GM21529 (cell line): ENCODE data around the gene SURF1.
A peak's percentile ranks its signal among the peaks of the same experiment; 100 is the strongest.
"Not testable (repeated sequence)": the region's sequence is repeated elsewhere in the genome, so short reads cannot be mapped to it uniquely, and the experiment has no call there.

ENCODE experiments used
- ATAC-seq: cut with Tn5 transposase; IDR thresholded peaks from one replicate; pipeline ENCODE4 v1.9.1; 2021; ENCODE audit not compliant: unreplicated experiment

The SURF1 gene

DNA sequence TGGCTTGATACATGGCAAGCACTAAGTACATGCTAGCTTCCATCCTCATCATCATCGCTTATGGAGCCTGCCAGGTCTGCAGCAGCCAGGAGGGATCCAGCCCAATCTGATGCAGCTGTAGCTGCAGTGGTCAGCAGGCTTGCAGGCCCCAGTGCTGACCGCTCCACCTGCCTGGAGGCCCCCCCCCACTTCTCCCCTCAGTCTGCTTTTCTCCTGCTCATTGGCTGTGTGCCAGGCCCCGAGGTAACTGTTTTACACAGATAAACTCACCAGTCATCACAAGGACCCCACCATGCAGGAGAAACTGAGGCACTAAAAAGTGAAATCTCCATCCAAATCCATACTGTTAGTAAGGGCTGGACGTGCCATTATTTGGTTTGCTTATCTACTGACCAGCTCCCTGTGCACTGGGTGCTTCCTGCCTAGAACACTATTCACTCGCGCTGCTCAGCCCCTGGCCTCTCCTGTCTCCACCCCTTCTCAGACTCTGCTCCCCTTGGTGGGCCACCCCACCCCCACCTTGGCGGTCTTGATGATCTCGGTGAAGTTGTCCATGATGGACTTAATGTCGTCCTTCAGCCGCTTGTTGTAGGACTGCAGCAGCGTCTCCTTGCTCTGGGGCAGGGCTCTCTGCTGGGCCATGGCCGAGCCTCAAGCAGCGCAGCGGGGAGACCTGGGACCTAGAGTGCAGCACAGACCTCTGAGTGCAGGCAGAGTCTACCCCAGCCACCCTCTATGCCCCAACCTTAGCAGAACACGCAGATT lies 10.1 kb downstream of the SURF1 start:
- ATAC-seq = no peak

DNA sequence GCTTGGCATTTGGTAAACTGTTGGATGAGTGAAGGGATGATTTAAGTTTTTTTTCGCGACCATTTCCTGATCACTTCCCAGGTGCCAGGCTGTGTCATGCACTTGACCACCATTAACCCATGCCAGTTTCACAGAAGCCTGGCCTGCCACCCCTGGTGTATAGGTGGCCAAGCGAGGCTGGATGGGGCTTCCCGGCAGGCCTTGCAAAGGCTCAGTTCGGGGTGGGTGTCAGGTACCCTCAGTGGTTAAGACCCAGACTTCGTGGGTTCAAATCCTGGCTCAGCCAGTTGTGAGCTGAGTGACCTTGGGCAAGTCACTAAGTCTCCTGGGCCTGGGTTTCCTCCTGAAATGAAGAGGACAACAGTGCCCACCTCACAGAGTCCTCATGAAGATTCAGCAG lies 10.7 kb downstream of the SURF1 start:
- no peak for ATAC-seq

- ATAC-seq = no peak
These were observed 11.3 kb downstream of the SURF1 start for GRCh38 chr9:133344979-133345378.

DNA sequence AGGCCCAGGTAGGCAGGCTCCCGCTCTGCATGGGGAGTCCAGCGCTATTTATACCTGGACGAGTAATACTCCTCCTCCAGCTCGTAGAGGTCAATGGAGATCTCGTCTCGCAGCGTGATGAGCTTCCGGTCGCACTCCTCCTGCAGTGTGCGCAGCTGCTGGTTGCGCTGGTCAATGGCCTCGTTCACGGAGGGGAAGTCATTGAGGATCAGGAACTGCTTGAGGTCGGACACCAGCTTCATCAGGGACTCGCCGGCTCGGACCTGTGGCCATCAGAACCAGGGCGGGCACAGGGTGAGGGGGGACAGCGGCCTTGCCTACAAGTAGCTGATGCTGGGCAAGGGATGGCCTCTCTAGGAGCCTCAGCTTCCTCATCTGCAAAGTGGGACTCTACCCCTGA lies 12.2 kb downstream of the SURF1 start:
- ATAC-seq = no peak

DNA sequence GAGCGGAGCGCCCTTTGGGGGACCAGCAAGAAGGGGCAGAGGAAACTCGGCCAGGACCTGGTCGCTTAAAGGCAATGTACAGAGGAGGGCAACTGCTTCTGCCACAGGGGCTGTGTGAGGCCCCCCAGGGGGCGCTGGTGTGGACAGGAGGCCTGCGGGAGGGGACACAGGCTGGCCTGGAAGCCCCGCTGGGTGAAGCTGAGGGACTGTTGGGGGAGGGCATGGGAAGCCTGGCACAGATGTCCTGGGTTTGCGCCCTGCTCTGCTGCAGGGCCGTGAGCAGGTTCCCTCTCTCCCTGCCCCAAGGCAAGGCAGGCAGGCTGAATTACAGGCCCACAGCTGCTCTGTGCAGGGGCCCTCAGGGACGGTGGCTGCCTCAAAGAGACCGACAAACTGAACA lies 13.7 kb downstream of the SURF1 start:
- no peak for ATAC-seq

GRCh38 chr9:133342069-133342406 lies 14.2 kb downstream of the SURF1 start:
- ATAC-seq = no peak

DNA sequence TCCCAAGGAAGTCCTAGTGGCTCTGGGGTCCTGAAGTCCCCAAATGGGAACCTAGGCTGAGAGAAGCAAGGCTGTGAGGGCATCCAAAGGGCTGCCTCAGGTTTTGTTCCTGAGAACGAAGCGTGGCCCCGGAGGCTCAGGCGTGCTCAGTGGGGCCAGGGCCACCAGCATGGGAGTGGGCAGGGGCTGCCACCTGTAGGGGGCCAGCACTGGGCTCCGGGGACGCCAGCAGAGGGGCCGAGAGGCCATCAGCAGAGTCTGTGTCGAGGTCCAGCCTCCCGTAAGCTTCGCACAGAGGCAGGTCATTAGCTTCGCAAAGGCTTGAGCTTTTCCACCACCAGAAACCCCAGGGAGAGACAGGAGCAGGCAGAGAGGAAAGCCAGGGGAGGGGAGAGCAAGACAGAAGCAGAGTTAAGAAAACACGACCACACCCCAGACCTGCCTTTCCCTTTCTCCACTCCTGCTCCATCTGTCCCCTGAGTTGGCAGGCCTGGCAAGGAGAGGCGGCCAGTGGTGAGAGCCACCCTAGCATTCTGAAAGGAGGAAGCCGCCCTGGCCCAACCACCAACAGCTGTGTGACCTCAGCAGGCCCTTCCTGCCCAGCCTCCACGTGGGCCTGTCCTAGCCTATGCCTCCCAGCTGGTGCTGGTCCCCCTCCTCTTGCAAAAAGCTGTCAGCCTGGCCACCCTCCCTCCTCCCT lies 14.8 kb downstream of the SURF1 start:
- no peak for ATAC-seq

GRCh38 chr9:133340916-133341315 lies 15.4 kb downstream of the SURF1 start:
- no peak for ATAC-seq

- ATAC-seq = no peak
These were observed 16.0 kb downstream of the SURF1 start for GRCh38 chr9:133340256-133340655.

- no peak for ATAC-seq
These were observed 16.6 kb downstream of the SURF1 start for GRCh38 chr9:133339641-133340040.

GRCh38 chr9:133335924-133336811 lies 20.1 kb downstream of the SURF1 start, which contains the start of gene SURF6:
SURF6 (minus strand) TSS chr9:133336188; CDS start chr9:133336132, 56 bp downstream.
- ATAC-seq = peak; percentile 82

GRCh38 chr9:133334888-133335287 lies 21.4 kb downstream of the SURF1 start:
- ATAC-seq = not testable (repeated sequence)

DNA sequence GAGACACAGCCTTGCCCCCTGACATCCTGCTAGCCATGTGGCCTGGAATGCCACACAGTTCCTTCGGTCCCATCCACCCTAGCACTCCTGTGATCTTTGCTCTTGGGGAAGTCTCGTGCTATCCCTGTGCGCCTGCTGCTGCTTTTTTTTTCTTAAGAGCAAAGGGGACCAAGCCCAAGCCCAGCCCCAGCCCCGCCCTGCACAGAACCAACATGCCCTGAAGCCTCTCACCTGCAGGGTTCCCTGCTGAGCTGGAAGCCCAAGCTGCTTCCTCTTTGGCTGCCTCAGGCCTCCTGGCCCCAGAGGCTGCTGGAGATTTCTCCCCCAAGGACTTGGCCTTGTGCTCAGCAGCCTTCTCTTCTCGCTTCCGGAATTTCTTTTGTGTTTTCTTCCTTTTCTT lies 22.1 kb downstream of the SURF1 start:
- ATAC-seq = no peak

- no peak for ATAC-seq
These were observed 22.7 kb downstream of the SURF1 start for GRCh38 chr9:133333566-133333965.

- no peak for ATAC-seq
These were observed 23.3 kb downstream of the SURF1 start for GRCh38 chr9:133333011-133333410.

DNA sequence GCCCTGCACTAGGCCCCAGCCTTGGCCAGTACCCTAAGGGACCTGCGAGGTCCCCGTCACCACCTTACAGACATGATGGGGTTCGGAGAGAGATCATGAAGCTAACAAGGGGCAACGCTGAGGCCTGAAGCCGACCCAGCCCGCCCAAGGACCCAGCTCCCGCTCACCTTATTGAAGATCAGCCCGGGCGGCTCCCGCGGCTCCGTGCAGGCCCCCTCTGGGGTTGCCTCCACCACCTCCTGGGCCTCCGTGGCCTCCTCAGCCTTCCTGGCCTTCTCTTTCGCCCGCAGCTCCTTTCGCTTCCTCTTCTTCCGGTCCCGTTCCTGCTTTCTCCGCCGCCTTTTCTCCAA lies 23.9 kb downstream of the SURF1 start:
- ATAC-seq = no peak

DNA sequence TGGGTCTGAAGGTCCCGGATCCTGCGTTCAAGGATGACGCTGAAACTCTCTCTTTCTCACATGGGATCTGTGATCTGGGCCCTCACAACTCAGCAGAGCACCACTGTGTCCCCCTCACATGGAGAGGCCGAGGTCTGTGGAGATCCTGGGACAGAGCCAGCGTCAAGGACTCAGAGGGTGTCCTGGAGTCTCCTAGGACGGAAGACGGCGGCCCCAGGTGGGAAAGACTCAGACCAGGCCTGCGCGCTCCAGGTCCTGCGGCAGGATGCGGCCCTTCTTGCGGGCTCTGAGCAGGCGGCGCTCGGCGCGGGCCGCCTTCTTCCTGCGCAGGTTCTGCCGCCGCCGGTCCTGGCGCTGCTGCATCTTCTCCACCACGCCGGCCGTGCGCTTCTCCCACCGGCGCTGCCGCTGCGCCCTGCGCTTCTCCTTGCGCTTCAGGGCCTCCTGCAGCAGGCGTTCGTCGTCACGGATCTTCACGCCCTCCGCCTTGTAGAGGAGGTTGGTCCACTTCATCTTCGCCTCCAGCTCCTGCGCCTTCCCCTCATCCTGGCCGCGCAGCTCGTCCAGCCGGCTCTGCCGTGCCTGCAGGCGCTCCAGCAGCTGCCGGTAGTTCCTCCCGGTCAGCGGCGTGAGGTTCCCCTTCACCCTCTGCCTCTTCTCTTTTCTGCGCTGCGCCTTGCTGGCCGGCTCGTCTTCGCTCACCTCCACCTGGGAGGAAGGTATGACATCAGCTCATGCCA lies 24.5 kb downstream of the SURF1 start:
- ATAC-seq = no peak

DNA sequence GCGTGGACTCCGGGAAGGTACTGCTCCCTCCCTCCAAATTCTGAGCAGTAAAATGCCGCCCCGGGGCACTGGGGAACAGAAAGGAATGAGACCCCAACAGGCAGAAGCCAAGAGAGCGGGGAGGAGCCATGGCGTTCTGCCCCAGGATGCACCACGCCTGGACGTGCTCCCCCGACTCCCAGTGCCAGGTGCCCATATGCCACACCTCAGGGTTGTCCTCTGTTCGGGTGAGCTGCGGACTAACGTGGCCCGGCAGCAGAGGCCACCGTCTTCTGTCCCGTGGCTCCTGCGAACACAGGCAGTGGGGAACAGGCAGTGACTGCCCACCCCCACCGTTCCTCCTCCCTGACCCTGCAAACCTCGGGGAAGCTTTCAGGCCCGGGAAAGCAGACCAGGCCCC lies 25.1 kb downstream of the SURF1 start:
- ATAC-seq = no peak

DNA sequence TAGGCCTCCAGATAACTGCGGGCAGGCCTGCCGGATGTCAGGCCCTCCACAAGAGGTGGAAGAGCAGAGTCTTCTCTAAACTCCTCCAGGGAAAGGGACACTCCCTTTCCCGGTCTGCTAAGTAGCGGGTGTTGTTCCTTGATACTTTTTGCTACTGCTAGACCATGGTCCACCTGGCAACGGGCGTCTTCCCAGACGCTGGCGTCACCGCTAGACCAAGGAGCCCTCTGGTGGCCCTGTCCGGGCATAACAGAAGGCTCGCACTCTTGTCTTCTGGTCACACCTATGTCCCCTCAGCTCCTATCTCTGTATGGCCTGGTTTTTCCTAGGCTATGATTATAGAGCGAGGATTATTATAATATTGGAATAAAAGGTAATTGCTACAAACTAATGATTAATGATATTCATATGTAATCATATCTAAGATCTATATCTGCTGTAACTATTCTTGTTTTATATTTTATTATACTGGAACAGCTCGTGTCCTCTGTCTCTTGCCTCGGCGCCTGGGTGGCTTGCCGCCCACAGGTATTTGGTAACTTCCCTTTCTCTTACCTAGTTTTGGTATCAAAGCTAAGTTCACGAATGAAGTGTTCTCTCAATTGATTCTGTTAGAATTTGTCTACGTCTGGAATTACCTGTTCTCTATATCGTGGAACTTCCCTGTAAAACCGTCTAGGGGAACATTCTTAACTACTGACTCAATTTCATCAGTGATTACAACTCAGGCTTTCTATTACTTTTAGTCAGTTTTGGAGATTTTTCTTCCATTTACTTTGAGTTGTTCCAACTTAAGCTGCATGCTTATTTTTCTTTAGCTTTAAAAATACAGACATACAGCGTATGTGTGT lies 26.8 kb downstream of the SURF1 start:
- not testable (repeated sequence) for ATAC-seq

DNA sequence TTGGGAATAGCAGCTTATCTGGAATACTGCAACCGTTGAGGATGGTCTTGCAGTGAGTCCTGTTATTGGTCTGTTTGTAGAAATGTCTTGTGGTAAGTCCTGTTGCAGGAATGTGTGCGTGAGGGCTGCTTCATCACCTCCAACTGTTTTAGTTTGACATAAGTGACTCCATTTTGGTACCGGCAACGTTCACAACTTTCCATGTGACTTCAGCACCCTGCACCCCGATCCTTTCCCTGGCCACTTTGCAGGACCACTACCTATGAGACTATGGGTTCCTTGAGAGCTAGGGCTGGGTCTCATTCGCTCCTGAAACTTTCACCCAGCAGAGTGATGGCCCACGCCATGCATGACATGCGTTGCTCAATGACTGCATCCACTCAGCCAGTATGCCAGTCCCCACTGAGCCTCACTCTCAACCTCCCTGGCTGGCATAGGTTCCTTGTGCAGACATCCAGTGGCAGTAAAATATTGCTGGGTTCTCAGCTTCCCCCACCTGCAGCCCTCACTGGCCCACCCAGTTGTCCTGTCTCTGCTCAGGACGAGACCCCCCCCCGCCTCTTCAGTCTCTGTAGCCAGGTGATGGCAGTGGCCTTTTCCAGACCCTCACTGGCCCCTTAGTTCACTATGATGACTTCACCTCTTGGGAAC lies 28.3 kb downstream of the SURF1 start:
- no peak for ATAC-seq
